K562 (cell line): ENCODE results near the gene GJA4. TPM values are rescaled to one million over a fixed set of nuclear protein-coding genes. Genes with fewer than 3 reads are reported as not detected.

Experiments used
- ATAC-seq: fragments of 200-7000 bp; cut with Tn5 transposase; 3 replicates; pipeline ENCODE4 v1.9.1; 2020; ENCODE audit warnings: moderate library complexity
- BruUV-seq: library from RNA; stranded (reverse); fragments of 400-500 nt; replicated peaks from 2 replicates; lab custom pipeline; 2021; lab: Mats Ljungman, UMichigan
- CTCF ChIA-PET: fragments of 300-600 bp; formaldehyde crosslinking; extraction: SDS; loops from one replicate; lab custom pipeline; 2021; ENCODE audit warnings: low intra/inter-chr PET ratio; lab: Yijun Ruan, JAX
- POLR2A ChIA-PET: fragments of 300-600, 350-650 bp; sonication (Branson Sonifier 250); formaldehyde crosslinking; extraction: SDS; loops from one replicate; lab custom pipeline; 2021; ENCODE audit warnings: antibody characterized with exemption, inconsistent platforms; lab: Yijun Ruan, JAX
- DNase-seq, 4 experiments: peaks; one replicate each; pipeline versions ENCODE4 v3.0.0 to v3.0.0-alpha.2; 2011 to 2018; ENCODE audit warnings: low spot score in 3 of 4, mixed read lengths in 3 of 4; ENCODE audit errors: extremely low read depth in 1 of 4
- FAIRE-seq: peaks from 2 replicates; lab custom pipeline; 2011; peaks lifted over from hg19 to GRCh38; lab: Jason Lieb, UNC
- H2AFZ ChIP-seq: 2 replicates; pipeline ENCODE4 v1.6.0; 2011; ENCODE audit warnings: low read depth, low read length, control low read depth, inconsistent platforms
- H3K27ac ChIP-seq: fragments of 200-600 bp; 3 replicates; pipeline ENCODE4 v1.8.0; 2011; ENCODE audit warnings: low read depth, mild to moderate bottlenecking, control low read depth, inconsistent platforms, low read length, moderate library complexity, mixed read lengths; ENCODE audit errors: extremely low read depth
- H3K27me3 ChIP-seq, 2 experiments: fragments of 300-600 bp in 1 of 2; 2 replicates in 1 of 2; 3 replicates in 1 of 2; pipeline versions ENCODE4 v1.6.0 to v1.8.0; 2011; ENCODE audit warnings: inconsistent platforms in 2 of 2, low read length in 2 of 2, mild to moderate bottlenecking in 1 of 2, mixed read lengths in 1 of 2, moderate library complexity in 1 of 2; ENCODE audit not compliant: control insufficient read depth in 2 of 2, insufficient read depth in 2 of 2
- H3K36me3 ChIP-seq: fragments of 300-600 bp; 3 replicates; pipeline ENCODE4 v1.8.0; 2011; ENCODE audit warnings: mild to moderate bottlenecking, low read length, inconsistent platforms; ENCODE audit not compliant: control insufficient read depth, insufficient read depth
- H3K4me1 ChIP-seq, 2 experiments: fragments of 200-600 bp in 1 of 2; replicated peaks in 1 of 2; 2 replicates in 1 of 2; 3 replicates in 1 of 2; pipeline versions ENCODE4 v1.5.1 to v1.8.0; 2011; ENCODE audit warnings: inconsistent platforms in 2 of 2, low read length in 2 of 2, mild to moderate bottlenecking in 1 of 2, mixed read lengths in 1 of 2, moderate library complexity in 1 of 2; ENCODE audit not compliant: control insufficient read depth in 2 of 2, insufficient read depth in 2 of 2
- H3K4me2 ChIP-seq: 2 replicates; pipeline ENCODE4 v1.6.1; 2011; ENCODE audit warnings: low read length, control low read depth, inconsistent platforms, mixed read lengths; ENCODE audit not compliant: insufficient read depth
- H3K4me3 ChIP-seq: fragments of 200-600 bp; sonication (generic), shearing (Covaris generic); 2 replicates; pipeline ENCODE4 v1.5.1; 2016; ENCODE audit warnings: control low read depth, inconsistent platforms
- H3K79me2 ChIP-seq: fragments of 200-600 bp; 3 replicates; pipeline ENCODE4 v1.8.0; 2011; ENCODE audit warnings: low read length, inconsistent platforms; ENCODE audit not compliant: control insufficient read depth, insufficient read depth
- H3K9ac ChIP-seq, 2 experiments: 2 replicates each; pipeline versions ENCODE4 v1.6.0 to v1.6.1; 2011; ENCODE audit warnings: low read depth in 2 of 2, low read length in 2 of 2, control low read depth in 1 of 2, inconsistent platforms in 1 of 2, mild to moderate bottlenecking in 1 of 2, mixed read lengths in 1 of 2; ENCODE audit not compliant: insufficient read depth in 1 of 2
- H3K9me1 ChIP-seq: one replicate; pipeline ENCODE4 v1.6.0; 2011; ENCODE audit warnings: inconsistent platforms, mild to moderate bottlenecking, low read length, moderate library complexity; ENCODE audit not compliant: control insufficient read depth, insufficient read depth
- H3K9me3 ChIP-seq: replicated peaks from 2 replicates; pipeline ENCODE4 v1.5.1; 2011; ENCODE audit warnings: low read depth, low read length, inconsistent platforms; ENCODE audit not compliant: control insufficient read depth, insufficient read depth
- H4K20me1 ChIP-seq: replicated peaks from 2 replicates; pipeline ENCODE4 v1.6.1; 2011; ENCODE audit warnings: low read length, inconsistent platforms, mixed read lengths; ENCODE audit not compliant: control insufficient read depth, insufficient read depth
- CBFA2T2 ChIP-seq: fragments of 450-650 bp; conservative IDR thresholded peaks from 2 replicates; pipeline ENCODE4 v1.6.1; 2017; ENCODE audit warnings: mild to moderate bottlenecking
- EP400 ChIP-seq: fragments of 450-650 bp; IDR thresholded peaks from 2 replicates; pipeline ENCODE4 v1.6.1; 2017; ENCODE audit warnings: antibody characterized with exemption, mild to moderate bottlenecking, moderate library complexity
- IRF2 ChIP-seq: sonication (generic); formaldehyde crosslinking; IDR thresholded peaks from 2 replicates; pipeline ENCODE4 v1.8.1; 2022; ENCODE audit warnings: mild to moderate bottlenecking, missing genetic modification reagents
- NFATC3 ChIP-seq: fragments of 450-650 bp; IDR thresholded peaks from 2 replicates; pipeline ENCODE4 v1.6.1; 2017; ENCODE audit warnings: mild to moderate bottlenecking
- NRF1 ChIP-seq, 2 experiments: fragments of 450-650 bp; IDR thresholded peaks in 1 of 2; conservative IDR thresholded peaks in 1 of 2; 2 replicates each; pipeline ENCODE4 v1.6.1; 2014; ENCODE audit warnings: mild to moderate bottlenecking in 2 of 2
- STAT5B ChIP-seq: fragments of 250-450 bp; sonication (Bioruptor Pico); IDR thresholded peaks from 2 replicates; pipeline ENCODE4 v1.8.0; 2021; ENCODE audit warnings: mild to moderate bottlenecking, inconsistent platforms
- UBTF ChIP-seq, 2 experiments: IDR thresholded peaks; 2 replicates each; pipeline ENCODE4 v1.6.1; 2012; ENCODE audit warnings: improper control_type of control experiment in 2 of 2, low read depth in 2 of 2, low read length in 2 of 2, borderline replicate concordance in 1 of 2
- XRCC3 ChIP-seq: fragments of 450-650 bp; IDR thresholded peaks from 2 replicates; pipeline ENCODE4 v1.6.1; 2017; ENCODE audit warnings: mild to moderate bottlenecking, moderate library complexity
- ZBTB33 ChIP-seq: sonication (generic); formaldehyde crosslinking; IDR thresholded peaks from 2 replicates; pipeline ENCODE4 v1.8.1; 2023; ENCODE audit warnings: mild to moderate bottlenecking, missing genetic modification reagents
- ZNF431 ChIP-seq: sonication (generic); formaldehyde crosslinking; IDR thresholded peaks from 2 replicates; pipeline ENCODE4 v1.8.0; 2022; ENCODE audit warnings: mild to moderate bottlenecking, missing genetic modification reagents
- ZSCAN32 ChIP-seq: fragments of 450-650 bp; formaldehyde crosslinking; IDR thresholded peaks from 2 replicates; pipeline ENCODE4 v1.4.0; 2020; ENCODE audit warnings: mild to moderate bottlenecking, moderate library complexity
- WGBS: fragments of 100-300 bp; shearing (Covaris generic); methylation state at CpG from one replicate; pipeline ENCODE4 v1.1.6; 2016; ENCODE audit warnings: low coverage, mixed read lengths; ENCODE audit not compliant: insufficient coverage; ENCODE audit errors: missing lambda C conversion rate; 5-methylcytosine and 5-hydroxymethylcytosine counted together
- in situ Hi-C: fragments of 300-500 bp; cut with MboI; formaldehyde crosslinking; loops from 4 replicates; pipeline ENCODE4 v1.15.0; 2018; ENCODE audit warnings: inconsistent platforms, mixed read lengths
- intact Hi-C: fragments of 100-400 bp; cut with micrococcal nuclease; formaldehyde crosslinking; loops from 2 replicates; pipeline ENCODE4 v1.14.2; 2022
- polyA plus RNA-seq, 8 experiments: library from polyadenylated mRNA; depleted of rRNA in 4 of 8; stranded (reverse) in 5 of 8; unstranded in 3 of 8; fragments of >200 nt; fragmentation: Nextera tagmentation in 2 of 8; fragmentation: Illumina TruSeq in 1 of 8; extraction: Ambion mirVana in 2 of 8; extraction: Trizol in 1 of 8; gene quantifications; 2 replicates each; pipeline versions ENCODE4 v1.2.1 to v1.2.3, GENCODE V29; 2011 to 2014; ENCODE audit warnings: inconsistent platforms in 1 of 8, missing spikeins in 1 of 8
- total RNA-seq, 7 experiments: library from RNA; depleted of rRNA in 6 of 7; stranded (reverse); fragments of >200 nt in 6 of 7; fragmentation: Illumina TruSeq in 2 of 7; extraction: Trizol in 2 of 7; gene quantifications; 2 replicates each; pipeline versions ENCODE4 v1.2.1 to v1.2.3, GENCODE V29; 2011 to 2021; ENCODE audit warnings: low replicate concordance in 1 of 7
- TF ChIP-seq, protein P1 (sequence below): fragments of 450-650 bp; formaldehyde crosslinking; IDR thresholded peaks from 2 replicates; pipeline ENCODE4 v1.4.0; 2022; ENCODE audit warnings: mild to moderate bottlenecking, moderate library complexity
- TF ChIP-seq, protein P2 (sequence below): sonication (generic); formaldehyde crosslinking; IDR thresholded peaks from 2 replicates; pipeline ENCODE4 v1.8.1; 2023; ENCODE audit warnings: mild to moderate bottlenecking, missing genetic modification reagents, moderate library complexity

GJA4 gene
- total and polyA plus RNA-seq, 9 of the 15 experiments (the other 6 are each of a cell fraction or from before 2014, with no cell fraction given): 0.16 to 0.24 TPM; not detected in 7

GRCh38 chr1:34824817-34825454, 32.1 kb downstream of the GJA4 start (continued):
- TF ChIP-seq UBTF (IDR thresholded peaks at IDR 0.05; ENCODE audit: borderline replicate concordance in 1 of 2, low read depth in 2 of 2, low read length in 2 of 2) (no peak), XRCC3 (no peak), NFATC3 (no peak)
- TF ChIP-seq, protein P1, sequence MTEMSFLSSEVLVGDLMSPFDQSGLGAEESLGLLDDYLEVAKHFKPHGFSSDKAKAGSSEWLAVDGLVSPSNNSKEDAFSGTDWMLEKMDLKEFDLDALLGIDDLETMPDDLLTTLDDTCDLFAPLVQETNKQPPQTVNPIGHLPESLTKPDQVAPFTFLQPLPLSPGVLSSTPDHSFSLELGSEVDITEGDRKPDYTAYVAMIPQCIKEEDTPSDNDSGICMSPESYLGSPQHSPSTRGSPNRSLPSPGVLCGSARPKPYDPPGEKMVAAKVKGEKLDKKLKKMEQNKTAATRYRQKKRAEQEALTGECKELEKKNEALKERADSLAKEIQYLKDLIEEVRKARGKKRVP (CRISPR knock-in tag): no peak
- TF ChIP-seq, all 486 proteins: peak for 8

- no peaks in the 10 kb centered on the region for H3K9me1 ChIP-seq
- H3K36me3 ChIP-seq: no peaks in the 10 kb centered on the region
- ChIA-PET CTCF (no interaction called here), POLR2A (interaction anchor here (0.6 to 1.2 kb wide), 5 partner anchors 10 to 953 kb away, joined by 3 read pairs; no protein-coding TSS in a partner anchor)
- H3K27ac ChIP-seq: no peak overlapping the region
- peaks cover 0 to 7% of the 10 kb centered on the region in 2 experiments; a peak in 2 of 5 replicates for H3K4me1 ChIP-seq
- no peak for FAIRE-seq
- in situ Hi-C loops (no loop called here), intact Hi-C loops (no loop called here)
- no peak overlapping the region for H3K4me3 ChIP-seq
- H3K79me2 ChIP-seq: no peaks in the 10 kb centered on the region
- H2AFZ ChIP-seq: no peak overlapping the region
- H3K9me3 ChIP-seq: no peaks in the 10 kb centered on the region
- WGBS: 7% methylated on average over 11 of the region's 11 CpGs
- H3K4me2 ChIP-seq: no peak overlapping the region
- H3K9ac ChIP-seq: peak overlapping the region in 1 of 2 experiments; percentile 46; a peak in 2 of 4 replicates
- peak in 1 of 4 experiments; percentile 14 for DNase-seq
- ATAC-seq: peak; percentile 49
- no peaks in the 10 kb centered on the region for H4K20me1 ChIP-seq
- BruUV-seq: no TSS peak
- peaks cover 0 to 7% of the 10 kb centered on the region in 2 experiments; a peak in 2 of 5 replicates for H3K27me3 ChIP-seq
- TF ChIP-seq IRF2 (CRISPR knock-in tag) (peak; percentile 50; the same call in 1 of the 2 replicates), ZNF431 (CRISPR knock-in tag) (no peak), ZSCAN32 (CRISPR knock-in tag) (no peak), ZBTB33 (CRISPR knock-in tag) (peak; percentile 61; the same call in 1 of the 2 replicates), STAT5B (CRISPR knock-in tag) (no peak), NRF1 (conservative IDR thresholded peaks at IDR 0.05 in 1 of 2, IDR thresholded peaks at IDR 0.05 in 1 of 2) (no peak), EP400 (no peak), CBFA2T2 (0 out of 2 replicates have a peak, but pooled peaks have one; percentile 6)
- TF ChIP-seq, protein P2, sequence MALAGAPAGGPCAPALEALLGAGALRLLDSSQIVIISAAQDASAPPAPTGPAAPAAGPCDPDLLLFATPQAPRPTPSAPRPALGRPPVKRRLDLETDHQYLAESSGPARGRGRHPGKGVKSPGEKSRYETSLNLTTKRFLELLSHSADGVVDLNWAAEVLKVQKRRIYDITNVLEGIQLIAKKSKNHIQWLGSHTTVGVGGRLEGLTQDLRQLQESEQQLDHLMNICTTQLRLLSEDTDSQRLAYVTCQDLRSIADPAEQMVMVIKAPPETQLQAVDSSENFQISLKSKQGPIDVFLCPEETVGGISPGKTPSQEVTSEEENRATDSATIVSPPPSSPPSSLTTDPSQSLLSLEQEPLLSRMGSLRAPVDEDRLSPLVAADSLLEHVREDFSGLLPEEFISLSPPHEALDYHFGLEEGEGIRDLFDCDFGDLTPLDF (CRISPR knock-in tag): no peak
These were observed 32.8 kb downstream of the GJA4 start for GRCh38 chr1:34825455-34826091.
